ENCODE measurements around the gene CDH23. TPM values are rescaled to one million over a fixed set of nuclear protein-coding genes. Genes with fewer than 3 reads are reported as not detected.

CDH23 gene
- total RNA-seq, 1 experiment from 2014 or later, result 0.02 TPM

DNA sequence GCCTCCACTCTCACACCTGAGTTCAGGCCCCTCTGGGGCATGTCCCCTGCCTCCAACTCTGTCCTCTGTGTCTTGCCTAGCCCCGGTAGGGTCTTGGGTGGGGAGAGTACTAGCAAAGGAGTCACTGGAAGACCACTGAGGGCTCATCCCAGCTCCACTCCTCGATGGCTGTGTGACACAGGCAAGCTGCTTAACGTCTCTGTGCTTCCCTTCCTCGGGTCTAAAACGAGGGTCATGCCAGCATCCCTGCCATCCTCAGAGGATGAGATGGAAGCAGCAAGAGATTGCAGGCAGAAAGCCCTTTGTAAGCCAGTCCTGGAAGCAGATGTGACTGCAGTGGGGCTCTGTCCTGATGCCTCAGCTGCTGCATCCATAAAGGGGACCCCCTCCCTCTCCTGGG is 338.1 kb downstream of the CDH23 start:
- Histone ChIP-seq H3K27ac (no peak overlapping the region), H3K27me3 (no peaks in the 10 kb centered on the region), H3K36me3 (no peaks in the 10 kb centered on the region), H3K4me3 (no peak overlapping the region), H3K4me1 (0 out of 2 replicates have a peak, but pooled peaks cover 3% of the 10 kb centered on the region), H3K9me3 (replicated peaks) (no peaks in the 10 kb centered on the region)
- no peak for DNase-seq

GRCh38 chr10:71735709-71736569 is 339.2 kb downstream of the CDH23 start:
- Histone ChIP-seq H3K36me3 (no peaks in the 10 kb centered on the region), H3K27ac (no peak overlapping the region), H3K9me3 (replicated peaks) (no peaks in the 10 kb centered on the region), H3K4me1 (0 out of 2 replicates have a peak, but pooled peaks cover 3% of the 10 kb centered on the region), H3K27me3 (no peaks in the 10 kb centered on the region), H3K4me3 (no peak overlapping the region)
- no peak for DNase-seq

DNA sequence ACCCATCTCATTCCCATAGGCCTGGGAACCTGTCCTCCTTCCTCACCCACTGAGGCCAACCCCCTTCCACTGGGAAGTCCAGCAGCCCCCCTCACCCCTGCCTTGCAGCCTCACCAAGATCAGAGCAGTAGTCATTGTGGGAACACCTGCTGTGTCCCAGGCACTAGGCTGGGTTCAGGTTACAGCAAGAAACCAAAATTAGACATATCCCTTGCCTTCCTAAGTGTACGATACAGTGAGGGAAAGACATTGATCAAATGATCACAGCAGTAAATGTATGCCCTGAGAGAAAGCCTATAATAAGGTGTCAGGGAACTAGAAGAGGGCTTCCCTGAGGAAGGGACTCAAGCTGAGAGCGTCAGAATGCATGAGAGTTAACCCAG is 339.8 kb downstream of the CDH23 start:
- peak; percentile 26 to 35 for DNase-seq
- Histone ChIP-seq H3K36me3 (no peaks in the 10 kb centered on the region), H3K27me3 (no peaks in the 10 kb centered on the region), H3K27ac (no peak overlapping the region), H3K4me1 (0 out of 2 replicates have a peak, but pooled peaks cover 3% of the 10 kb centered on the region), H3K4me3 (no peak overlapping the region), H3K9me3 (replicated peaks) (no peaks in the 10 kb centered on the region)

- no peak overlapping the region for H3K4me3 ChIP-seq
- H3K27me3 ChIP-seq, result no peaks in the 10 kb centered on the region
- H3K9me3 ChIP-seq (replicated peaks), result no peaks in the 10 kb centered on the region
- 0 out of 2 replicates have a peak, but pooled peaks cover 3% of the 10 kb centered on the region for H3K4me1 ChIP-seq
- H3K36me3 ChIP-seq, result no peaks in the 10 kb centered on the region
- no peak overlapping the region for H3K27ac ChIP-seq
- DNase-seq, result no peak
Measured at GRCh38 chr10:71737001-71737833, 340.5 kb downstream of the CDH23 start.

GRCh38 chr10:71737834-71738197 is 341.1 kb downstream of the CDH23 start:
- Histone ChIP-seq H3K36me3 (no peaks in the 10 kb centered on the region), H3K27ac (no peak overlapping the region), H3K4me1 (0 out of 2 replicates have a peak, but pooled peaks cover 3% of the 10 kb centered on the region), H3K9me3 (replicated peaks) (no peaks in the 10 kb centered on the region), H3K27me3 (no peaks in the 10 kb centered on the region), H3K4me3 (no peak overlapping the region)
- DNase-seq, result no peak

DNA sequence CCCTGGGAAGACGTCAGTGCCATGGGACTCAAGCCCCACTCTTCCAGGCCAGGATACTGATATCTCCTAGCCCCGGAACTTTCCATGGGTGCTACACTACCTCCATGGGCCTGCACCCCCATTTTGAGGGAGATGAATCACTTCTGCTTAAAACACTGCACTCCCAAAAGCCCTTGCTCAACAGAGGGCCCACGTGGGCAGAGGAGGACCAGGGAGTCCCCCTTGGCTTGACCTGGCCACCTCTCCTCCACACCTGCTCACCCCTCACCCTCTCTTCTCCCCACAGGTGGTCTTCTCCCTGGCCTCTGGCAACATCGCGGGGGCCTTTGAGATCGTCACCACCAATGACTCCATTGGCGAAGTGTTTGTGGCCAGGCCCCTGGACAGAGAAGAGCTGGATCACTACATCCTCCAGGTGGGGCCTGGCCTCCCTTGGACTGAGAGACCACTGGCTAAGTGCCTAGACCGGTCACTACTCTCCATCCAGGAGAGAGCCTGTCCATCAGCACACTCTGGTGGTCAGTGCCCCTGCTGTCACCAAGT is 342.7 kb downstream of the CDH23 start:
- Histone ChIP-seq H3K36me3 (no peaks in the 10 kb centered on the region), H3K27me3 (no peaks in the 10 kb centered on the region), H3K27ac (no peak overlapping the region), H3K4me1 (0 out of 2 replicates have a peak, but pooled peaks cover 3% of the 10 kb centered on the region), H3K9me3 (replicated peaks) (no peaks in the 10 kb centered on the region), H3K4me3 (no peak overlapping the region)
- DNase-seq, result no peak

GRCh38 chr10:71740069-71740653 is 343.4 kb downstream of the CDH23 start:
- no peaks in the 10 kb centered on the region for H3K9me3 ChIP-seq (replicated peaks)
- no peaks in the 10 kb centered on the region for H3K36me3 ChIP-seq
- no peak overlapping the region for H3K4me3 ChIP-seq
- H3K27ac ChIP-seq, result no peak overlapping the region
- DNase-seq, result no peak
- 0 out of 2 replicates have a peak, but pooled peaks cover 3% of the 10 kb centered on the region for H3K4me1 ChIP-seq
- H3K27me3 ChIP-seq, result no peaks in the 10 kb centered on the region

GRCh38 chr10:71741029-71741428 is 344.3 kb downstream of the CDH23 start:
- H3K9me3 ChIP-seq (replicated peaks), result no peaks in the 10 kb centered on the region
- no peak overlapping the region for H3K4me3 ChIP-seq
- DNase-seq, result no peak
- H3K36me3 ChIP-seq, result no peaks in the 10 kb centered on the region
- H3K4me1 ChIP-seq, result 0 out of 2 replicates have a peak, but pooled peaks cover 3% of the 10 kb centered on the region
- no peak overlapping the region for H3K27ac ChIP-seq
- no peaks in the 10 kb centered on the region for H3K27me3 ChIP-seq

- Histone ChIP-seq H3K27me3 (no peaks in the 10 kb centered on the region), H3K36me3 (no peaks in the 10 kb centered on the region), H3K9me3 (replicated peaks) (no peaks in the 10 kb centered on the region), H3K27ac (no peak overlapping the region), H3K4me3 (no peak overlapping the region), H3K4me1 (0 out of 2 replicates have a peak, but pooled peaks cover 1% of the 10 kb centered on the region)
- no peak for DNase-seq
Measured at GRCh38 chr10:71741671-71742070, 345.0 kb downstream of the CDH23 start.

DNA sequence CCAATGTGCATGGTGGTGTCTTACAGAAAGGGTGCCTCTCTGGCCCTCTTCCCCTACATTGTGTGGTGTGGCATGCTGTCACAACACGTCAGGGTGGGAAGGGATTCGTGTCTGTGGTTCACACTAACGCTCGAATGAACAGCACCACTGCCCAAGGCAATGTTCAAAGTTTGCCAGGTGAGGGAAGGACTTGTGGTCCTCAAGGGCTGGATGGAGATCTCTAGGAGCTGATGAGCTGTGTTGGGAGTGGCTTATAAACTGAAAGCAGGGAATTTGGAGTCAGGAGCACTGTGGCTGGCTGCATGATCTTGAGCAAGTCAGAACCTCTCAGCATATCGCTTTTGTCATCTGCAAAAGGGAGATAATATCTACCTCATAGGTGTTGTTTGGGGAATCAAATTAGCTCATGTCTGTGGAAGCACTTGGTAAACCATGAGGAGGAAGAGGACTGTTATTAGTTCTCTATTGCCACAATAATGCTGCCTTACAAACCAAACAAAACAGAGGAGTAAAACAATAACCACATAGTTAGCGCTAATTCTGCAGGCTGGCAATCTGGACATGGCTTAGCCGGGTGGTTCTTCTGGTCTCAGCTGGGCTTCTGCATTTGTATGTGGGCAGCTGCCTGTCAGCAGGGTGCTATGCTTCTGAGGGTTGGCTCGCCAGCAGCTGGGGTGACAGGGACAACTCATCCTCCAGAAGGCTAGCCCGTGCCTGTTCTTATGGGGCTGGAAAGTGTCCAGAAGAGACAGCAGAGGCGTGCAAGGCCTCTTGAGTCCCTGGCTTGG is 345.8 kb downstream of the CDH23 start:
- no peak for DNase-seq
- no peaks in the 10 kb centered on the region for H3K36me3 ChIP-seq
- no peaks in the 10 kb centered on the region for H3K9me3 ChIP-seq (replicated peaks)
- no peak overlapping the region for H3K27ac ChIP-seq
- H3K4me3 ChIP-seq, result no peak overlapping the region
- no peaks in the 10 kb centered on the region for H3K4me1 ChIP-seq
- no peaks in the 10 kb centered on the region for H3K27me3 ChIP-seq

DNA sequence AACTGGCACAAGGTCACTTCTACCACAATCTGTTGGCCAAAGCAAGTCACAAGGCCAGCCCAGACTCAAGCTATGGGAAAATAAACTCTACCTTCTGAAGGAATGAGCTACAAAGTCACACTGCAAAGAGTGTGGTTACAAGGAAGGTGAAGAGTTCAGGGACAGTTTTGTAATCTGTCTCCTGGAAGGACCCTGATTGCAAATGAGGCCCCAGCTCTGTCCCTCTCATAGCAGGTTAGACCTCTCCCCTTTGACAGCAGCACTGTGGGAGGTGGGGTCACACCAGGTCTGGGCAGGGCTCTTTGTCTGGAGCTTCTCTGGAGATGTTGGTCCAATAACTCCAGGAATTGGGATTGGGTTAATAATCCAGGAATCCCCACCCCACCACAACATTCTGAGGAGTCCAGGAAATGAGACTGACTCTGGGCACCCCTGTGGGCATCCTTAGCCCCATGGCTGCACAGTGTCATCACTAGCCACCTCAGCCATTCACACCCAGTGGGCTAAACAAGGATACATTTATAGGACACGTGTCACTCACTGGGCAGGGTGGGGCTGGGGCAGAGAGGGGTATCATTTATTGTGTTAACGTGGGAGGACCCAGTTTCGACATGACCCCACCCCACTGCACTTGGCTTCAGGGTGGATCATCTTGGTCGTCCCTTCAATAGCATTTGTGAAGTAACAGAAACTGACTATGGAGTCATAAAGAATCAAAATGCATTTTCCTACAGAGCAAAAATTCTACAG is 346.5 kb downstream of the CDH23 start:
- no peaks in the 10 kb centered on the region for H3K4me1 ChIP-seq
- DNase-seq, result no peak
- H3K36me3 ChIP-seq, result no peaks in the 10 kb centered on the region
- H3K4me3 ChIP-seq, result no peak overlapping the region
- no peak overlapping the region for H3K27ac ChIP-seq
- H3K27me3 ChIP-seq, result no peaks in the 10 kb centered on the region
- no peaks in the 10 kb centered on the region for H3K9me3 ChIP-seq (replicated peaks)

GRCh38 chr10:71743866-71744265 is 347.1 kb downstream of the CDH23 start:
- Histone ChIP-seq H3K9me3 (replicated peaks) (no peaks in the 10 kb centered on the region), H3K4me1 (no peaks in the 10 kb centered on the region), H3K36me3 (no peaks in the 10 kb centered on the region), H3K4me3 (no peak overlapping the region), H3K27ac (no peak overlapping the region), H3K27me3 (no peaks in the 10 kb centered on the region)
- no peak for DNase-seq

DNA sequence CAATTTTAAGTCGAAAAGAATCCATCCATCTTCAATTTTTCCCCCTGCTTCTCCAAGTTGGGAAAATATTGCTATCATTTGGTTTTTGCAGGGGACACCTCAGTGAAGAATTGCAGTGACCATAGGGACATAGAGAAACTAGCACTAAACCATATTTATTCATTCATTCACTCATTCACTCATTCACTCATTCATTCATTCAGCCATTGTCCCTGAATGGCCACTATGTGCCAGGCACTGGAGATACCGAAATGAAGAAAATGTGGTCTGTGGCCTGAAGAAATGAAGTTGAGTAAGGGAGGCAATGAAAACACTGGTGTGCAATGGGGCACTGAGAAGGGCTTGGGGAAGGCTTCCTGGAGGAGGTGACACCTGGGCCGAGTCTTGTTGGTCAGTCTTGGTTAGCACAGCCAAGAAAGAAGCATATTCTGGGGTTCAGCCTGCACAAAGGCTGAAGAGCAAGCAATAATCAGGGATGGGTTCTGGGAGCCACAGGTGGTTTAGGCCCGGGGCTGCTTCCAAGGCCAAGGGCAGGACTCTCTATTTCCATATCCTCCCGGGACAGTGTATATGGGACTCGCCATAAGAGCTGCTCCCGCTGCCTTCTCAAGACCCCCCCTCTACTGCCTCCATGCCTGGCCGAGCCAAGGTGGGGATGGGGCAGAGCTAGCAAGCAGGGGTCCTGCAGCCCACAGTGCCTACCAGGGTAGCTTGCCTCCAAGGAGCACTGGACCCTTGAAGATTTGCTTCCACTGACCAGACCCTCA is 348.4 kb downstream of the CDH23 start:
- no peak for DNase-seq
- no peaks in the 10 kb centered on the region for H3K36me3 ChIP-seq
- H3K4me3 ChIP-seq, result no peak overlapping the region
- no peaks in the 10 kb centered on the region for H3K27me3 ChIP-seq
- no peaks in the 10 kb centered on the region for H3K4me1 ChIP-seq
- H3K9me3 ChIP-seq (replicated peaks), result no peaks in the 10 kb centered on the region
- H3K27ac ChIP-seq, result no peak overlapping the region
